Lung (tissue), 12 donors: ENCODE data around the gene CMPK1. TPM values are rescaled to one million over a fixed set of nuclear protein-coding genes. Genes with fewer than 3 reads are reported as not detected.

Experiments
- ATAC-seq: fragments of 200-7000 bp; cut with Tn5 transposase; one replicate; pipeline ENCODE4 v1.9.1; 2020; ENCODE audit warnings: moderate number of reproducible peaks; ENCODE audit not compliant: insufficient read depth, low FRiP score
- DNase-seq, 3 donors: peaks; one replicate each; pipeline ENCODE4 v3.0.0-alpha.2; 2013 to 2017
- H3K27ac ChIP-seq, 2 donors: one replicate each; pipeline ENCODE4 v1.5.1; 2013; ENCODE audit warnings: mild to moderate bottlenecking in 2 of 2, moderate library complexity in 2 of 2, control low read depth in 1 of 2, inconsistent platforms in 1 of 2, low read depth in 1 of 2, low read length in 1 of 2
- H3K27me3 ChIP-seq, 3 donors: one replicate each; pipeline ENCODE4 v1.5.1; 2013; ENCODE audit warnings: low read length in 2 of 3; ENCODE audit not compliant: control insufficient read depth in 3 of 3, insufficient read depth in 3 of 3
- H3K36me3 ChIP-seq, 4 donors: one replicate each; pipeline ENCODE4 v1.5.1; 2013; ENCODE audit warnings: low read length in 4 of 4, mild to moderate bottlenecking in 1 of 4, moderate library complexity in 1 of 4; ENCODE audit not compliant: control insufficient read depth in 4 of 4, insufficient read depth in 4 of 4
- H3K4me1 ChIP-seq, 5 donors: one replicate each; pipeline ENCODE4 v1.5.1; 2013; ENCODE audit warnings: low read length in 5 of 5, mild to moderate bottlenecking in 2 of 5, moderate library complexity in 1 of 5; ENCODE audit not compliant: control insufficient read depth in 5 of 5, insufficient read depth in 5 of 5
- H3K4me3 ChIP-seq: one replicate; pipeline ENCODE4 v1.5.1; 2013; ENCODE audit warnings: mild to moderate bottlenecking, control low read depth, moderate library complexity
- H3K9ac ChIP-seq, 2 donors: one replicate each; pipeline ENCODE4 v1.5.1; 2013; ENCODE audit warnings: low read length in 2 of 2, control low read depth in 1 of 2; ENCODE audit not compliant: insufficient read depth in 1 of 2
- H3K9me3 ChIP-seq, 4 donors: one replicate each; pipeline ENCODE4 v1.5.1; 2013; ENCODE audit warnings: low read length in 3 of 4, mild to moderate bottlenecking in 1 of 4, moderate library complexity in 1 of 4; ENCODE audit not compliant: control insufficient read depth in 4 of 4, insufficient read depth in 3 of 4
- WGBS, 2 donors: extraction: QIAGEN DNeasy Blood & Tissue Kit; methylation state at CpG; one replicate each; pipeline ENCODE4 v1.1.7; 2013; 5-methylcytosine and 5-hydroxymethylcytosine counted together
- polyA plus RNA-seq, 2 donors: library from polyadenylated mRNA; stranded (reverse); fragments of 200-250 nt; gene quantifications; one replicate each; pipeline ENCODE4 v1.2.1, GENCODE V29; 2013
- total RNA-seq, 2 donors: library from RNA; depleted of rRNA in 1 of 2; stranded (reverse); fragments of >200 nt in 1 of 2; gene quantifications; one replicate each; pipeline ENCODE4 v1.2.1, GENCODE V29; 2014 to 2021
- TF ChIP-seq, protein P1 (sequence below): IDR thresholded peaks from 2 replicates; pipeline ENCODE4 v1.5.1; 2012; ENCODE audit warnings: mild to moderate bottlenecking; ENCODE audit errors: control extremely low read depth, extremely low read depth
- donor health status: control.
- donor health status: control.
- donor health status: Bipolar disorder and iron deficiency.
- donor health status: healthy.
- donor health status: DM: yes; HTN: yes; CAD: no.

CMPK1 gene
- total and polyA plus RNA-seq, 4 donors, result 63.9 to 106 (median 85.3) TPM

DNA sequence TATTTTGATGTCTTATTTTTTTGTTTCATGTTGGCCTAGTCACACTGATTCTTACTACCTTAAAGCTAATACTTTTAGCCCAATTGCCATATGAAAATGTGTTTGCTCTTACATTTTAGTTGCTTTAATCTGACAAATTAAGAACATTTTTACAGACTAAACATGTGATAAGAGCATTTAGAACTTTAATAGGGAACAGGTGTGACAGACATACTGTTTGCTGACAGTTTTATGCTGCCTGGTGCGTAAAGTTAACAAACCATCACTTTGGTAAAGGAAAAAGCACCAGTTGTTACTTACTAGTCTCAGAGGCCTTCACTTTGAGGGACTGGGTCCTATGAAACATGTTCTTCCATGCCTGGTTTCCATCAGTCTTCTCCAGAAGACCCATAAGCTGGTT lies 14.7 kb downstream of the CMPK1 start:
- no peak for DNase-seq
- H3K36me3 ChIP-seq, result peaks cover 0 to 8% (median 4%) of the 10 kb centered on the region in 4 donors
- WGBS, 2 donors, result 95 to 97% methylated on average over 1 of the region's 1 CpG
- H3K27me3 ChIP-seq, result no peaks in the 10 kb centered on the region
- H3K4me1 ChIP-seq, result peaks cover 0 to 2% (median 0%) of the 10 kb centered on the region in 5 donors
- H3K9ac ChIP-seq, result no peak overlapping the region
- H3K27ac ChIP-seq, result no peak overlapping the region
- H3K4me3 ChIP-seq, result no peak overlapping the region
- TF ChIP-seq, protein P1, sequence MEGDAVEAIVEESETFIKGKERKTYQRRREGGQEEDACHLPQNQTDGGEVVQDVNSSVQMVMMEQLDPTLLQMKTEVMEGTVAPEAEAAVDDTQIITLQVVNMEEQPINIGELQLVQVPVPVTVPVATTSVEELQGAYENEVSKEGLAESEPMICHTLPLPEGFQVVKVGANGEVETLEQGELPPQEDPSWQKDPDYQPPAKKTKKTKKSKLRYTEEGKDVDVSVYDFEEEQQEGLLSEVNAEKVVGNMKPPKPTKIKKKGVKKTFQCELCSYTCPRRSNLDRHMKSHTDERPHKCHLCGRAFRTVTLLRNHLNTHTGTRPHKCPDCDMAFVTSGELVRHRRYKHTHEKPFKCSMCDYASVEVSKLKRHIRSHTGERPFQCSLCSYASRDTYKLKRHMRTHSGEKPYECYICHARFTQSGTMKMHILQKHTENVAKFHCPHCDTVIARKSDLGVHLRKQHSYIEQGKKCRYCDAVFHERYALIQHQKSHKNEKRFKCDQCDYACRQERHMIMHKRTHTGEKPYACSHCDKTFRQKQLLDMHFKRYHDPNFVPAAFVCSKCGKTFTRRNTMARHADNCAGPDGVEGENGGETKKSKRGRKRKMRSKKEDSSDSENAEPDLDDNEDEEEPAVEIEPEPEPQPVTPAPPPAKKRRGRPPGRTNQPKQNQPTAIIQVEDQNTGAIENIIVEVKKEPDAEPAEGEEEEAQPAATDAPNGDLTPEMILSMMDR, result no peak
- ATAC-seq, result no peak
- no peaks in the 10 kb centered on the region for H3K9me3 ChIP-seq

DNA sequence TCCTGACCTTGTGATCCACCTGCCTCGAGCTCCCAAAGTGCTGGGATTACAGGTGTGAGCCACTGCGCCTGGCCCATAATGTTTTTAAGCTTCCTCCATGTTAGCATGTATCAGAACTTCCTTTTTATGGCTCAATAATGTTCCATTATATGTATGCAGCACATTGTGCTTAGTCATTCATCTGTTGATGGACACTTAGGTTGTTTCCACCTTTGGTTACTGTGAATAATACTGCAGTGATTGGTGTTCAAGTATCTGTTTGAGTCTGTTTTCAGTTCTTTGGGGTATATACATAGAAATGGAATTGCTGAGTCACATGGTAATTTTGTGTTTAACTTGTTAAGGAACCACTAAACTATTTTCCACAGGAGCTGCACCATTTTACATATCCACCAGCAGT lies 17.7 kb downstream of the CMPK1 start:
- Histone ChIP-seq H3K9me3 (no peaks in the 10 kb centered on the region), H3K4me3 (no peak overlapping the region), H3K9ac (no peak overlapping the region), H3K27me3 (no peaks in the 10 kb centered on the region), H3K4me1 (peaks cover 0 to 2% (median 0%) of the 10 kb centered on the region in 5 donors), H3K36me3 (peaks cover 0 to 8% (median 3%) of the 10 kb centered on the region in 4 donors), H3K27ac (no peak overlapping the region)
- TF ChIP-seq, protein P1, result no peak
- ATAC-seq (no peak), DNase-seq (no peak)
- 92 to 99% methylated on average over 2 of the region's 2 CpGs for WGBS, 2 donors

DNA sequence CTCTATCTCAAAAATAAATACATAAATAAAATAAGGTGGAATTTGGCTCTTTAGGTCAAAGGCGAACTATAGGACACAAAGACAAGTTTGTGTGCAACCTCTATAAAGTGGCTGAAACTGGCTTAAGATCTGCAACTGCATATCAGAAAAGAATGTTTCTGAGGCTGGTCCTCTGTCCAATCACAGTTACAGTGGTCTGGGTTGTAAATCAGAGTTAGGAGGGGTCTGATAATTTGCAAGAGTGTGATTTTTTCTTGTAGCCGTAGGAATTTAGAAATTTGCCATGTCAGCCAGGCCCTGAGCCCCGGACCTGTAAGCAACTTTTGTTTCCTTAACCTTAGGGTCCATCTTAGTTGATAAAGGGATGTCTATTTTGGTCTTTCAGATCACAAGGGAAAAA lies 27.8 kb downstream of the CMPK1 start:
- no peak for ATAC-seq
- Histone ChIP-seq H3K4me3 (no peak overlapping the region), H3K27me3 (no peaks in the 10 kb centered on the region), H3K9me3 (no peaks in the 10 kb centered on the region), H3K4me1 (no peaks in the 10 kb centered on the region), H3K27ac (no peak overlapping the region), H3K36me3 (peaks cover 0 to 1% (median 0%) of the 10 kb centered on the region in 4 donors), H3K9ac (no peak overlapping the region)
- TF ChIP-seq, protein P1, result no peak
- no peak for DNase-seq
- 79 to 90% methylated on average over 3 of the region's 3 CpGs for WGBS, 2 donors

DNA sequence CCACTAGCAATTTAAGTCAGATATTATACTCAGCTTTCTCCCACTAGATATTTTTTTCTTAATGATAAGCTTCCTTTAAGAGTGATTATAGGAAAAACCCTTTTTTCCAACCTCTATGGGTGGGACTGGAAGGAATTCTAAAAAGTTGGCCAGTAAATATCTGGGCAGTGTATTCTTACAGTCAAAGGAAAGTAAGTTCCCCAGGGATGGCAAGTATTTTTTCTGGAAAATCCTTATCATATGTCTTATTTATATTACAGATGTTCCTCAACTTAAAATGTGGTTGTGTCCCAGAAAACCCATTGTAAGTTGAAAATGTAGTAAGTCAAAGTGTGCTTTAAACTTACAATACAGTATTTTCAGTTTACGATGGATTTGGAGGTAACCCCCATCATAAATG lies 29.2 kb downstream of the CMPK1 start:
- no peak for ATAC-seq
- Histone ChIP-seq H3K9me3 (no peaks in the 10 kb centered on the region), H3K36me3 (peaks cover 0 to 1% (median 0%) of the 10 kb centered on the region in 4 donors), H3K27me3 (no peaks in the 10 kb centered on the region), H3K27ac (no peak overlapping the region), H3K9ac (no peak overlapping the region), H3K4me3 (no peak overlapping the region), H3K4me1 (no peaks in the 10 kb centered on the region)
- WGBS, 2 donors, result 94 to 100% methylated on average over 1 of the region's 1 CpG
- no peak for DNase-seq
- TF ChIP-seq, protein P1, result no peak
